ENCODE data around the gene FADD. TPM values are rescaled to one million over a fixed set of nuclear protein-coding genes. Genes with fewer than 3 reads are reported as not detected.

The FADD gene
- 25.8 TPM for total RNA-seq

- peak; percentile 94 for DNase-seq (ENCODE audit: low spot score)
These were observed at the start of gene FADD for GRCh38 chr11:70202920-70203750. TSS of gene FADD (plus strand) at chr11:70203296. CDS start at chr11:70203460, 164 bp downstream.

GRCh38 chr11:70155386-70155785, 47.7 kb upstream of the FADD start:
- DNase-seq (ENCODE audit: low spot score) = no peak

GRCh38 chr11:70156291-70157037, 46.6 kb upstream of the FADD start:
- DNase-seq (ENCODE audit: low spot score) = no peak

DNA sequence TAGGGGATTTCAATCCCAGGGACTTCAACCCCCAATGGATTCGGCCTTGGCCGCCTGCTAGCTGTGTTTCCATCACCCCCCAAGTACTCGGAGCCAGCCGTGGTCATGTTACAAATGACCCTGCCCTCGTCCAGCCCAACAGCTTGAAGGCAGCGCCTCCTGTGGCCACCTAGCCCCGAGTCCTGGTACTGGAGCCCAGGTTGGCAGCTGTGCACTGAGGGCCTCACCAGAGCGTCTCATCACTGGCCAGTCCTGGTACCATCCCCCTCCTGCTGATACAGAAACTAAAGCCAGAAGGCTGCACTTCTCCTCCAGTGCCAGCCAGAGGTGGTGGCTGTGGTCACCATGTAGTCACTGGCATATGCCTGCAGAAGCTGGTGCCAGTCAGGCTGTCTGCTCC, 44.9 kb upstream of the FADD start:
- DNase-seq (ENCODE audit: low spot score) = no peak

DNA sequence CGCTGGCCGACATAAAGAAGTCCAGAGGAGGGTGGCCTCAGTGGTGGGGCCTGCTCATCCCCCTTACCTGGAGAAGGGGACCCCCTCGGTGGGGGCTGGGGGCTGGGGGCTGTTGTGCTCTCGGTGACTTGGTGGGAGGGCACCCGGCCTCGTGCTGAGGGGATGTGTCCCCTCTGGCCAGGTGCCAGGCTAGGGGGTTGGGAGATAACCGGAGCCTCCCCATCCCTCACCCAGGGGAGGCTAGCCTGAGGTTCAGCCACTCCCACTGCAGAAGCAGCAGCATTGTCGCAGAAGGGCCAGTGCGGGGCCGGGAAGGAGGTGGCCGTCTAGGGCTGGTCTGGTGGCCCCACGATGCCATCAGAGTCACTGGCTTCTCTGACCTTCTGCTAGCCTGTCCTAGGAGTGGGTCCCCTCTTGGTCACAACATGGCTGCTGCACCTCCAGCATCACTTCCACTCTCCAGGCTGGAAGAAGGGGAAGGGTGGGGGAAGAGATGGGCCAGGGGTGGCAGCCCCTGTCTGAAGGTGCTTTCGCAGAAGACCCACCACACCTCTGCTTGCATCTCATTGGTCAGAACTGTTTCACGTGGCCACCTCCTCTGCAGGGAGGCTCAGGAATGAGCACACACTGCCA, 44.2 kb upstream of the FADD start:
- no peak for DNase-seq (ENCODE audit: low spot score)

- peak; percentile 64 for DNase-seq (ENCODE audit: low spot score)
These were observed 43.2 kb upstream of the FADD start for GRCh38 chr11:70159627-70160570.

DNA sequence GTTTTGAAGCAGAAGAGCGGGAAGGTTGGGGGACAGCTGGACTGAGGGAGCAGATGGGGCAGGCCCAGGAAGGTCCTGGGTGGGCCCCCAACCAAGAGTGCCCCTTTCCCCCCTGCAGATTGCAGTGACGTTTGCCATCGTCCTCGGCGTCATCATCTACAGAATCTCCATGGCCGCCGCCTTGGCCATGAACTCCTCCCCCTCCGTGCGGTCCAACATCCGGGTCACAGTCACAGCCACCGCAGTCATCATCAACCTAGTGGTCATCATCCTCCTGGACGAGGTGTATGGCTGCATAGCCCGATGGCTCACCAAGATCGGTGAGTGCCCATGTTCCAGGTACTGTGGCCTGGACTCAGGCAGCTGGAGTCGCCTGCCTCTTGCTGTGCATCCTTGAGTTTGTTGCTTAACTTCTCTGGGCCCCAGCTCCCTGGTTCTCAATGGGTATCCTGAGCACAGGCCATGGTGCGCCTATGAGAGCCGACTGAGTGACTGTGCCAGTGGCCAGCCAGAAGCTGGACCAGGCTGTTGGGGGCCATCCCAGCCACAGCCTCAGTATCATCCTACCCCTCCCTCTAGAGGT, 42.0 kb upstream of the FADD start:
- no peak for DNase-seq (ENCODE audit: low spot score)

DNA sequence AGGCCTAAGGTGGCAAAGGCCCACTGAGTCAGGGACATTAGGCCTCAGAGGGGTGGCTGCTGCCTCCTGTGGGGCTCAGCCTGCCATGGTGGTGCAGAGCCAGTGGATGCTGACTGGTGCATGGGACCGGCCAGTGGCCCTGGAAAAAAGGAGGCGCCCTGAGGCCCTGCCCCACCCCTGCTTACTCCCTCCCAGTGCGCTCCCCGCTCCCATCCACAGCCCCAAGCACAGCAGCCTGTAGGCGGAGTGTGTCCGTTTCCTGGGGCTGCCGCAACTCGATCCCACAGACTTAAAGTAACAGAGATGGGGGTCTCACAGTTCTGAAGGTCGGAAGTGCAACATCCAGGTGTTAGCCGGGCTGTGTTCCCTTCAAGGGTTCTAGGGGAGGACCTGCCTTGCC, 38.4 kb upstream of the FADD start:
- no peak for DNase-seq (ENCODE audit: low spot score)

DNA sequence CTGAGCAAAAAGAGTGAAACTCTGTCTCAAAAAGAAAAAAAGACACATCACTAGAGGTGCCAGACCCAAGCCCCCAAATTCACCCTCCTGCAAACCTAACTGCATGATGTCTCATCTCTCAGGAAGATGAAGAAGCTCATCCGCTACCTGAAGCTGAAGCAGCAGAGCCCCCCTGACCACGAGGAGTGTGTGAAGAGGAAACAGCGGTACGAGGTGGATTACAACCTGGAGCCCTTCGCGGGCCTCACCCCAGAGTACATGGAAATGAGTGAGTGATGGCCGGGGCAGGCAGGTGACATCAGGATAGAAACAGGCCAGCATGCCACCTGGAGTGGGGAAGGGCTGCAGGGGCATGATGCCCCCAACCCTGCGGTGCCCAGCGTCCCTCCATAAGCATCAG, 36.0 kb upstream of the FADD start:
- no peak for DNase-seq (ENCODE audit: low spot score)

DNA sequence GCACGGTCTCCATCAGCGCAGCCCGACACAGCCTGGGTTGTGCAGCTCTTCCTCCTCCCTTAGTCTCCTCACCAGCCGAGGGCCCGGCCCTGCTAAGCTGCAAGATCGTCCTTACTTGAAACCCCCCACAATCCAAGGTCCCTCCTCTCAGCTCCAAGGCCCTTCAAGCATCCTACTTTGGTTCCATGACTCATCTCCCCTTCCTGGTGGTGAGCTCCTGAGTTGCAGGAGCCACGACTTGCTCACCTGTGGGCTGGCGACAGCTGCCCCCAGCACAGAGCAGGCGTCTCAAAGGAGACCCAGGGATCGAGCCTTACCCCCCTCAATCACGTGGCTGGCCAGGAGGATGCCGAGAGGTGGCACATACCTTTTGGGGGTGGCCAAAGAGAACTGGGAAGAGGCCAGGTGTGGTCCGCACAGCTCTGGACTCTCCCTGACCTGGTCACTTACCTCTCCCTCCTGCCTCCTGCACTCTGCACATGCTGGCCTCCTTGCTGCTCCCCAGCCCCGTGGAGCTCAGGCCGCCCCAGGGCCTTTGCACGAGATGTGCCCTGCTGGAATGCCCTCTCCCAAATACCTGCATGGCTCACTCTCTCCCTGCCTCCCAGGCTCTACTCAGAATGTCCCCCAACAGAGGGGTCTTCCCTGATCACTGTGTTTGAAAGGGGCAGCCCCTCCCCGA, 35.2 kb upstream of the FADD start:
- no peak for DNase-seq (ENCODE audit: low spot score)

- DNase-seq (ENCODE audit: low spot score) = no peak
These were observed 34.7 kb upstream of the FADD start for GRCh38 chr11:70168405-70168754.

GRCh38 chr11:70169127-70169526, 34.0 kb upstream of the FADD start:
- no peak for DNase-seq (ENCODE audit: low spot score)

- no peak for DNase-seq (ENCODE audit: low spot score)
These were observed 33.5 kb upstream of the FADD start for GRCh38 chr11:70169632-70170031.

DNA sequence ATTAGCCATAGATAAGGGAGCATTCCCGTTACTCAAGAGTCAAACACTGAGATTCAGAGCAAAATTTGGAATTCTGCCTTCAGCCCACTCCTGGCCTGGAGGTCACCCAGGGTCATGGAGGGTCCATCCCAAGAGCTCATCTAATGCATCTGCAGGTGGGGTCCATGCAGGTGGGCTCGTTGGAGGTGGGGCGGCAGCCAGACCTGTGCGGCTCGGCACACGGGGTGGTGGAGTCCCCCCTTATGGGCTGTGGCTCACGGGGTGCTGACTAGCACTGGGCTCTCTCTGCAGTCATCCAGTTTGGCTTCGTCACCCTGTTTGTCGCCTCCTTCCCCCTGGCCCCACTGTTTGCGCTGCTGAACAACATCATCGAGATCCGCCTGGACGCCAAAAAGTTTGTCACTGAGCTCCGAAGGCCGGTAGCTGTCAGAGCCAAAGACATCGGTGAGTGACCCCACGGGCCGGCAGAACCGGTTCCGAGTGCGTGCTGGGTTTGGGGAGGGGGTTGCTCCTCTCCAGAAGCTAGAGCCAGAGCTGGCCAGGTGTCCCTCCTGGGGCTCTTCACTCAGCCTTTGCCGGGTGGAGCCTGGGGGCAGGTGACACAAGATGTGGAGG, 32.4 kb upstream of the FADD start:
- DNase-seq (ENCODE audit: low spot score) = no peak

DNA sequence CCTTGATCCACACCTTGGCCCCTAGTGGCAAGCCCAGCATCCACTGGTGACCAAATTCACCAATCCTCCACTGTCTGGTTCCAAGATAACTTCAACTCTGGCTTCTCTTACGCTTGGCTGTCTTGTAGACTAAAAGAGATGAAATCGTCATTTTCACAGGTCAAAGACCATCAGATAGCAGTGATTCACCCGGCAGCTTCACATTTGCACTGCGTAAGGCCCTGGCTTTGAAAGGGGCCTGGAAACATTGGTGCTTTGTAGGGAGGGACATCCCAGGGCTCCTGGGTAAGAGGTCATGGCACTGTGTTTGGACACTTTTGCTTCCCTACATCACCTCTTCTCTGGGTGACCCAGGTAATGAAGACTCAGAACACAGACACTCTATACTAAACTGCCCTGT, 30.1 kb upstream of the FADD start:
- DNase-seq (ENCODE audit: low spot score) = no peak

DNA sequence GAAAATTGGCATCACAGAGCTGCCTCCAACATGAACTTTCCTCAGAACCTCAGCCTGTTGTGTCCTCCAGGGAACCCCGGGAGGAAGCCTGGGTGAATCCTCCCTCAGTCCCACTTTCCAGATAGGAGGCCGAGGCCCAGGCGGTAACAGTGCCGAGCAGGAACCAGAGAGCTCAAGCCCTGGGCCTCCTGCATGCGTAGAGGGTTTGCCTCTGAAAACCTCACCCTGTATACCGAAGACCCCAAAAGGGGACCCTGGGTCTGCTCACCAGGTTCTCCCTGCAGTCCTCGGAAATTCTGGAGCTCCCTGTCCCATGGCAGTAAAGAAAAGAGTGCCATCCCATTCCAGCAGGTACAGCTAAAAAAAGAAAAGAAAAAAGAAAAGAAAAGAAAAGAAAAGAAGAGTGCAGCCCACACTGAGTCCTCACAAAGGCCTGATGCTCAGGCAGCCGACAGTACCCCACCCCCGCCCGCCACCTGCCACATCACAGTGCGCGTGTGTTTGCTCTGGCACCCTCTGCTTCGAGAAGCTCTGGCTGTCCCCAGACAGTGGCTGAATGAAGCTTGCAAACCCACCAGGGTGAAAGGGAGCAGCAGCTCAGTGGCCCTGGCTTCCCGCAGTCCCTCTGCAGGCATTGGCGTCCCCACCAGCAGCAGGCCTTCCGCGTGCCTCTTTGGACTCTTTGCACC, 28.4 kb upstream of the FADD start:
- DNase-seq (ENCODE audit: low spot score) = no peak

DNA sequence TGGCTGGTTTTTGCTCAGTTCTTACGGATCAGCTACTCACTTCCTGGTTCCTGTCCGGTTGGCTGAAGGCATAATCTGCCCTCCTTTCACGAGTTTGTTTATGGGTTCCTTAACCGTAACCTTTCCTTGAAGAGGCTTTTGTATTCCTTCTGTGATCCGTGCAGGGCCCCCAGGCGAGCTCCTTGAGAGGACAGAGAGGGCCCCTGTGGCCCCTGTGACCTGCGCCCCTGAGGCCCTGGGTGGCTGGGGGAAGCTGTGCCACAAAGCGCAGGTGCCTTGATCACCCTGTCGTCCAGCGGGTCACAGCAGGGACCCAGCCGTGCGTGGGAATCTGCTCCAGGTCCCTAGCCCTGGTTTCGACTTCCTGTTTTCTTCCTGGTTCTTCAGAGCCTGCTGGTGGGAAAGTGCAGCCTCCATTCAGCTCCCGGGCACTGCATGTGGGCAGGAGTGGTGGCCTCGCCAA, 27.8 kb upstream of the FADD start:
- no peak for DNase-seq (ENCODE audit: low spot score)

- DNase-seq (ENCODE audit: low spot score) = no peak
These were observed 26.0 kb upstream of the FADD start for GRCh38 chr11:70176940-70177689.

- no peak for DNase-seq (ENCODE audit: low spot score)
These were observed 22.2 kb upstream of the FADD start for GRCh38 chr11:70180906-70181305.
